ENCODE results near the gene OXER1.

DNA sequence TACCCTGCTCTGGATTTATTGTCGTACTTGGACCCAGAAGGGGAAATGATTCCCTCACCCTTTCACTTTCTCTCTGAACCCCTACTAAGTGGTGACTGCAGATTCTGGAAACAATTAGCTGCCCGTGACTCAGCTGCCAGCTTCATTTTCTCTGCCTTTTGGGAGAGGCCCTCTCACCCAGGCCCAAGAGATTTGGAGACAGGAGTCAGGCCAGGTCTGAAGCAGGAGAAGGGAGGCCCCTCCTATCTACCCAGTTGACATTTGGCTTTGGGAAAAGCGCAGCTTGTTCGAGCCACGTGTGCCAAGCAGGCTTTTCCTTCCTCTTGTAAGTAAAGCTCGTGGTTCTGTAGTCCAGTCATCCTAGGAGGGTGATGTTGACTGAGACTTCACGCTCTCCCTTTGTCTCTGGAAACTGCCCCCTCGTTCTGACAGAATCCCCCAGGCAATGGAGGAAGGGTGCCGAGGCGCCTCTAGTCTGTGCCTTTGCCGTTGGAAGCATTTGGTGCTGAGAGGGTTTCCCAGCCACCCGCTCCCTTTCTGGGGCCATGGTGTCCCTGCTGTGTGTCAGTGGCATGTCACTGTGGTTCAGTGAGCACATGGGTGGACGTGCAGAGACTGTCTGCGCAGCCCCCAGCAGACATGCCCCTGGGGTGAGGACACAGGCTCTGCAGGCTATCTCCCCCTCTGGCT lies 8.6 kb downstream of the OXER1 start:
- TF ChIP-seq, protein P1, sequence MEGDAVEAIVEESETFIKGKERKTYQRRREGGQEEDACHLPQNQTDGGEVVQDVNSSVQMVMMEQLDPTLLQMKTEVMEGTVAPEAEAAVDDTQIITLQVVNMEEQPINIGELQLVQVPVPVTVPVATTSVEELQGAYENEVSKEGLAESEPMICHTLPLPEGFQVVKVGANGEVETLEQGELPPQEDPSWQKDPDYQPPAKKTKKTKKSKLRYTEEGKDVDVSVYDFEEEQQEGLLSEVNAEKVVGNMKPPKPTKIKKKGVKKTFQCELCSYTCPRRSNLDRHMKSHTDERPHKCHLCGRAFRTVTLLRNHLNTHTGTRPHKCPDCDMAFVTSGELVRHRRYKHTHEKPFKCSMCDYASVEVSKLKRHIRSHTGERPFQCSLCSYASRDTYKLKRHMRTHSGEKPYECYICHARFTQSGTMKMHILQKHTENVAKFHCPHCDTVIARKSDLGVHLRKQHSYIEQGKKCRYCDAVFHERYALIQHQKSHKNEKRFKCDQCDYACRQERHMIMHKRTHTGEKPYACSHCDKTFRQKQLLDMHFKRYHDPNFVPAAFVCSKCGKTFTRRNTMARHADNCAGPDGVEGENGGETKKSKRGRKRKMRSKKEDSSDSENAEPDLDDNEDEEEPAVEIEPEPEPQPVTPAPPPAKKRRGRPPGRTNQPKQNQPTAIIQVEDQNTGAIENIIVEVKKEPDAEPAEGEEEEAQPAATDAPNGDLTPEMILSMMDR (IDR thresholded peaks at IDR 0.05): no peak
- TF ChIP-seq POLR2A (IDR thresholded peaks at IDR 0.05): no peak
- no peak for TF ChIP-seq POLR2AphosphoS5 (IDR thresholded peaks at IDR 0.05)
- TF ChIP-seq EP300 (IDR thresholded peaks at IDR 0.05): no peak
